GM21360 (cell line): ENCODE results near the gene OR2T35.
A peak's percentile ranks its signal among the peaks of the same experiment; 100 is the strongest.
"Not testable (repeated sequence)": the region's sequence is repeated elsewhere in the genome, so short reads cannot be mapped to it uniquely, and the experiment has no call there.

ENCODE experiments used
- ATAC-seq: cut with Tn5 transposase; IDR thresholded peaks from one replicate; pipeline ENCODE4 v1.9.1; 2021; ENCODE audit warnings: mild to moderate bottlenecking, moderate library complexity; ENCODE audit not compliant: unreplicated experiment

OR2T35 gene, protein sequence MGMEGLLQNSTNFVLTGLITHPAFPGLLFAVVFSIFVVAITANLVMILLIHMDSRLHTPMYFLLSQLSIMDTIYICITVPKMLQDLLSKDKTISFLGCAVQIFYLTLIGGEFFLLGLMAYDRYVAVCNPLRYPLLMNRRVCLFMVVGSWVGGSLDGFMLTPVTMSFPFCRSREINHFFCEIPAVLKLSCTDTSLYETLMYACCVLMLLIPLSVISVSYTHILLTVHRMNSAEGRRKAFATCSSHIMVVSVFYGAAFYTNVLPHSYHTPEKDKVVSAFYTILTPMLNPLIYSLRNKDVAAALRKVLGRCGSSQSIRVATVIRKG

GRCh38 chr1:248645178-248645577 is at the start of gene OR2T35:
Gene OR2T35, minus strand, starts transcription at chr1:248645278. Its CDS starts 6,020 bp downstream, at chr1:248639258.
- ATAC-seq, result not testable (repeated sequence)

GRCh38 chr1:248691567-248692155 is 46.6 kb upstream of the OR2T35 start:
- ATAC-seq, result no peak

- peak; percentile 76 for ATAC-seq
These were observed 43.6 kb upstream of the OR2T35 start for GRCh38 chr1:248688527-248689298.

DNA sequence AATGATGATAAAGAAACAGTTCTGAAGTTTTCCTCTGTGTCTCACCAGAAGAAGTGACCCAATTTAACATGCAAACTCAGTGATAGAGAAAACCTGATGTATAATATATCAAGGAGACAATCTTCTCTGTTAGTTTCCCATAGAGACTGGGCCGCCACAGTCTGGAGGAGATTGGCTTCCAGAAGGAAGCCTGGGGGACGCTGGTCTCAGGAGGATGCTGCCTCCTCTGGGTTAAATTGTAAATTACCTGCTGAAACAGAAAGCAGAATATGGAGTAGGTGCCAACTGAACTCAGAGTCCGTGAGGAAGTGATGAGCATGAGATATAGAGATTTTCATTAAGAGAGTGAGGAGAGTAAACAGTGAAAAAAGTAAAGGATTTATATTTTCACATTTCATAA is 41.7 kb upstream of the OR2T35 start:
- peak; percentile 77 for ATAC-seq

DNA sequence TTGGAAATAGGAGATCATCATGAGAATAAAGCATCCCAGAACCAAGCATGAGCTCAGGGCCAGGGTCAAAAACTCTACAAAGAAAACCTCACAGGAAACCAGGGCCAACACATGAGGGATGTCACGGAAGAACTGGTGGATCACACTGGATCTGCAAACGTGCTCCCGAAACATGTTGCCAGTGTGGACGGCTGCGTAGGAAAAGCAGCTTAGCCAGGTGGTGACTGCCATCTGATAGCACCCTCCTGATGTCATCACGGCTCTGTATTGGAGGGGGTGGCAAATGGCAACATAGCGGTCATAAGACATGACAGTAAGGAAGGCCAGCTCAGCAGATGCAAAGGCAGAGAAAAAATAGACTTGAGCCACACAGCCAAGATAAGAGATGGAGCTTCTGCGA is 36.6 kb upstream of the OR2T35 start:
- no peak for ATAC-seq

DNA sequence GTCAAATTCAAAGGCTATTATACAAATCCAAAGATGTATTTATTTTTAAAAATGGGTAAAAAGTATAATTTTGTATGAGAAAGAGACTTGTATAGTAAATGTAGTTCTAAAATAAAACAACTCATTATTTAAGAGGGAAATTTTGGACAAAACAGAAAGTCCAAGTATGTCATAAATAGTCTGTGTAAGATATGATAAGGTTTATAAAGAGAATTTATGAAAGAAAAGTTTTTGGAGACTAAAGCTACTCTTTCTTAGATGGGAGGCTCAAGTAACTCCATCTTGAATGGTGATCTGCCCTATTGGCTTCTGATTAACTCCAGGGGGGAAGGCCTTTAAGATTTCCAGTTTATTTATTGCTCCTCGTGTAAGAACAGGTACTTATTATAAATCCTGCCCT is 24.9 kb upstream of the OR2T35 start:
- ATAC-seq, result no peak

DNA sequence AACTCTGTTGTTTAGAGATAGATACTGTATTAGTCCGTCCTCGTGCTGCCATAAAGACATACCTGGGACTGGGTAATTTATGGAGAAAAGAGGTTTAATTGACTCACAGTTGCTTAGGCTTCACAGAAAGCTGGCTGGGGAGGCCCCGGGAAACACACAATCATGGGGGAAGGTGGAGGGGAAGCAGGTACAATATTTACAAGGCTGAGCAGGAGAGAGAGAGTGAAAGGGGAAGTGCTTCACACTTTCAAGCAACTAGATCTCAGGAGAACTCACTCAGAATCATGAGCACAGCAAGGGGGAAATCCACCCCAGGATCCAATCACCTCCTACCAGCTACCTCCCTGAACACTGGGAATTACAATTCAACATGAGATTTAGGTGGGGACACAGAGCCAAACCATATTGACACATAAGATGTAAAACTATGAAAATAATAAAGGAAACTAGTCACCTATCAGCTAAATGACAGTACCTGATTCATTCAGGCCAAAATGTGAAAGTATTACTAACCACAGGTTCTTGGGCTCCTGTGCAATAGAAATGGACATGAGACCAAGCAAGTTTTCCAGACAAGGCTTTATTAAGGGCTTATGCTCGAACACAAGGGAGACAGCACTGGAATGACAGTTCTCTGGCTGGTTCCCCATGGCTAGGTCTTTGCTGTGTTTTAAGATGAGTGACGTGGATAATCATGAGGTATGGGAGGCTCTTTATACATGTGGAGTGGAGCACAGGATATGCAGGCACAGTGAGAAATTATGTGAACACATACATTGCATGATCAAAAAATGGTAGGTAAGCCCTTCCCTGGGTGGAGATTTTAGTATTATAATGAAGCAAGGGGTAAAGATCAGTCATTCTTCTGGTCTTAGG is 18.6 kb upstream of the OR2T35 start:
- ATAC-seq, result peak; percentile 98

- ATAC-seq, result peak; percentile 43
These were observed 11.7 kb upstream of the OR2T35 start for GRCh38 chr1:248656797-248657196.

- not testable (repeated sequence) for ATAC-seq
These were observed 10.3 kb upstream of the OR2T35 start, which contains the start of gene OR2T27 for GRCh38 chr1:248655354-248655753. Gene OR2T27, minus strand, starts transcription at chr1:248655528. Its CDS starts 4,644 bp downstream, at chr1:248650884.

GRCh38 chr1:248648770-248649536 is 3.9 kb upstream of the OR2T35 start:
- not testable (repeated sequence) for ATAC-seq

DNA sequence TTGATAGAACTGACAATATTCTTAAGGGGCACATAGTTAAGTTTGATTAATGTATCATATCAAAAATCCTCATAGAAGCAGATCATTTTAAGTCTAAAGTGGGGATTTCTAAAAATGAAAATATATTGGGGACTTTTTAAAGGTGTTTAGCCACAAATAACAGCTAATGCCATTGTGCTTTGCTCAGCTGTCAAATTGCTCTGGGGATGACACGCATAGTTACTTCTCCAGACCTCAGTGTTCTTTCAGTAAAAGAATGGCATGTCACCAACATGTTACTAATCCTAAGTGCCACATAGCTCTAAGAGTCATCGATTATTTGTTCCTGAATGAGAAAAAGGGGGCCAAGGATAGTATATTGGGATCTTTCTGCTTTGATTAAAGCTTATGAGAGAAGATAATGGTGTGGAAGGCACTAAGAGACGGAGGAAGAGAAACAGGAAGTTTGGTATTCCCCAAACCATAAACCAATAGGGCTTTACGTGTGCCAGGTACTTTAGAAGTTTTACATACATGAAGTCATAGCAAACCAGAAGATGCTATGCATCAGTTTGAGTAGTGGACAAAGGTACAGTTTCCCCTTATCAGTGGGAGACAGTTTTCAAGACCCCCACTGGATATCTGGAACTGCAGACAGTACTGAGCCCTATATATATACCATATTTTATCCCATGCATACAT is 2.0 kb downstream of the OR2T35 start:
- peak; percentile 71 for ATAC-seq

- not testable (repeated sequence) for ATAC-seq
These were observed 3.5 kb downstream of the OR2T35 start for GRCh38 chr1:248641583-248641982.

DNA sequence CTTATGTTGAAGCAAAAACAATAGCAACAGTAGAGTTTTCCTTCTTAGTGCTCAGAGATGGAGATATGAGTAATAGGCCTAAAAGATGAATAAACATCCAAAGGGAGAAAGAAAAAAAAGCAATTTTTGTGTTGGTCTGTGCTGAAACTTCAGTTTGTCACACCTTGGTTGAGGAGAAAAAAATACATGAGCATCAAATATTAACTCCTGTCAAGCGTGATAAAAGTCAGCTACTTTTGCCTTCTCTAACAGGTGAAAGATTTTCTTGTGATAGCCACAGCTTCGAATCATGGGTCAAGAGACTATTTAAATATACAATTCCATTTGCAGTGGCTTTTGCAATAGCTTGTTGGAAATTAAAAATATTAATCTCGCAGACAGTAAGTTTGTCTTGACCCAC is 4.2 kb downstream of the OR2T35 start:
- ATAC-seq, result peak; percentile 46

- ATAC-seq, result peak; percentile 26
These were observed 5.4 kb downstream of the OR2T35 start for GRCh38 chr1:248639652-248640051.

GRCh38 chr1:248636612-248637011 is 8.5 kb downstream of the OR2T35 start:
- not testable (repeated sequence) for ATAC-seq

DNA sequence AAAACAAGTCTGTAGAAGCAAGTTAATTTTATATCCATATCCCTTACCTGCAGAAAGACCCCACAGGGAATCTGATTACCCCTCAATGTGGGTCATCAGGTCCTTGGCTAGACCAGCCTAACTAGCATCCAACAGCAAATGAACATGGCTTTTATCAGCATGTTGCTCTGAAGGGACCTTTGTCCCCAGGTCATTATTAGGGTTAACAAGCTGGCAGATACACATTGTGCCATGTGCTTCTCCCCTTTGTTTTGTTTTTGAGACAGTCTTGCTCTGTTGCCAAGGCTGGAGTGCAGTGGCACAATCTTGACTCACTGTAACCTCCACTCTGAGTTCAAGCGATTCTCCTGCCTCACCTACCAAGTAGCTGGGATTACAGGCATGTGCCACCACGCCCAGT is 10.1 kb downstream of the OR2T35 start, which contains the start of gene OR2T11:
OR2T11 (minus strand) TSS at position 101 of the 400 bp plus-strand sequence. CDS start 7,963 bp downstream, outside the sequence.
- ATAC-seq, result not testable (repeated sequence)

GRCh38 chr1:248631354-248632008 is 13.6 kb downstream of the OR2T35 start:
- no peak for ATAC-seq

- ATAC-seq, result no peak
These were observed 14.5 kb downstream of the OR2T35 start for GRCh38 chr1:248630551-248630950.
